Mammary epithelial cell (primary cell): ENCODE measurements around the gene PECR.

Experiments used
- EZH2 ChIP-seq: IDR thresholded peaks from 2 replicates; pipeline ENCODE4 v1.6.1; 2012; ENCODE audit warnings: low read length, inconsistent platforms, borderline replicate concordance
- TF ChIP-seq, protein P1 (sequence below), 2 donors: IDR thresholded peaks in 1 of 2; conservative IDR thresholded peaks in 1 of 2; 2 replicates each; pipeline ENCODE4 v1.5.1; 2011 to 2012; ENCODE audit warnings: inconsistent platforms in 2 of 2, low read length in 2 of 2, mild to moderate bottlenecking in 2 of 2, control low read depth in 1 of 2, low read depth in 1 of 2; ENCODE audit not compliant: insufficient read depth in 1 of 2; ENCODE audit errors: extremely low read depth in 1 of 2

DNA sequence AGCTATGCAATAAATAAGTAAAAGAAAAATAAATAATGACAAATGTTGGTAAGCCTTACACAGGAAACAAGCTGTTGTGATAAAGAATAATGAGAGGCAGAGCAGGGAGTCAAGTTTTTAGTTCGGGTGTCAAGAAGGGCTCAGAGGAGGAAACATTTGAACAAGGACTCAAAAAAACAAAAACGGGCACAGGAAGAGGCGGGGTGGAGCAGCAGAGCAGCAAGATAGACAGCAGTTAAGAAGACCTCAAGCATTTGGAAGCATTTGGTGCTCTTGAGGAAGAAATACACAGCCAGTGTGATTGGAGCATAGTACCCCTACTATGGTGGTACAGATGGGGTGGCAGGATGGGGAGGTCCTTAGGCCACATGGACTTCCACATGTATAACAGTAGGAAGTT lies 2.9 kb upstream of the PECR start:
- TF ChIP-seq, protein P1, sequence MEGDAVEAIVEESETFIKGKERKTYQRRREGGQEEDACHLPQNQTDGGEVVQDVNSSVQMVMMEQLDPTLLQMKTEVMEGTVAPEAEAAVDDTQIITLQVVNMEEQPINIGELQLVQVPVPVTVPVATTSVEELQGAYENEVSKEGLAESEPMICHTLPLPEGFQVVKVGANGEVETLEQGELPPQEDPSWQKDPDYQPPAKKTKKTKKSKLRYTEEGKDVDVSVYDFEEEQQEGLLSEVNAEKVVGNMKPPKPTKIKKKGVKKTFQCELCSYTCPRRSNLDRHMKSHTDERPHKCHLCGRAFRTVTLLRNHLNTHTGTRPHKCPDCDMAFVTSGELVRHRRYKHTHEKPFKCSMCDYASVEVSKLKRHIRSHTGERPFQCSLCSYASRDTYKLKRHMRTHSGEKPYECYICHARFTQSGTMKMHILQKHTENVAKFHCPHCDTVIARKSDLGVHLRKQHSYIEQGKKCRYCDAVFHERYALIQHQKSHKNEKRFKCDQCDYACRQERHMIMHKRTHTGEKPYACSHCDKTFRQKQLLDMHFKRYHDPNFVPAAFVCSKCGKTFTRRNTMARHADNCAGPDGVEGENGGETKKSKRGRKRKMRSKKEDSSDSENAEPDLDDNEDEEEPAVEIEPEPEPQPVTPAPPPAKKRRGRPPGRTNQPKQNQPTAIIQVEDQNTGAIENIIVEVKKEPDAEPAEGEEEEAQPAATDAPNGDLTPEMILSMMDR (conservative IDR thresholded peaks at IDR 0.05 in 1 of 2, IDR thresholded peaks at IDR 0.05 in 1 of 2; ENCODE audit: extremely low read depth in 1 of 2, insufficient read depth in 1 of 2, low read depth in 1 of 2, low read length in 2 of 2): no peak
- TF ChIP-seq EZH2: no peak
